HG03342 (cell line): ENCODE data around the gene IL23R.
"Not testable (repeated sequence)": the region's sequence is repeated elsewhere in the genome, so short reads cannot be mapped to it uniquely, and the experiment has no call there.

Source experiments
- ATAC-seq: cut with Tn5 transposase; IDR thresholded peaks from one replicate; pipeline ENCODE4 v1.9.1; 2021; ENCODE audit warnings: mild to moderate bottlenecking, moderate library complexity; ENCODE audit not compliant: unreplicated experiment

IL23R gene

GRCh38 chr1:67166196-67166595, at the start of gene IL23R:
Gene IL23R, plus strand, starts transcription at chr1:67166454. Its CDS starts 1,667 bp downstream, at chr1:67168121.
- ATAC-seq, result peak; percentile 86

- ATAC-seq, result no peak
These were observed 48.1 kb upstream of the IL23R start for GRCh38 chr1:67118191-67118590.

GRCh38 chr1:67118646-67119045, 47.6 kb upstream of the IL23R start:
- no peak for ATAC-seq

- ATAC-seq, result no peak
These were observed 45.2 kb upstream of the IL23R start for GRCh38 chr1:67120855-67121619.

GRCh38 chr1:67124455-67124854, 41.8 kb upstream of the IL23R start:
- ATAC-seq, result no peak

GRCh38 chr1:67126111-67126746, 40.0 kb upstream of the IL23R start:
- no peak for ATAC-seq

- no peak for ATAC-seq
These were observed 39.3 kb upstream of the IL23R start for GRCh38 chr1:67126974-67127373.

GRCh38 chr1:67130673-67131072, 35.6 kb upstream of the IL23R start:
- no peak for ATAC-seq

- ATAC-seq, result no peak
These were observed 33.1 kb upstream of the IL23R start for GRCh38 chr1:67133177-67133576.

GRCh38 chr1:67134695-67135094, 31.6 kb upstream of the IL23R start, which contains the start of gene C1orf141:
Gene C1orf141, minus strand, starts transcription at chr1:67134970. Its CDS starts 7,730 bp downstream, at chr1:67127240.
- no peak for ATAC-seq

- no peak for ATAC-seq
These were observed 30.9 kb upstream of the IL23R start for GRCh38 chr1:67135354-67135753.

GRCh38 chr1:67137307-67137753, 28.9 kb upstream of the IL23R start:
- no peak for ATAC-seq

GRCh38 chr1:67138813-67139499, 27.3 kb upstream of the IL23R start:
- ATAC-seq, result no peak

- no peak for ATAC-seq
These were observed 25.8 kb upstream of the IL23R start for GRCh38 chr1:67140460-67140859.

GRCh38 chr1:67141832-67142231, 24.4 kb upstream of the IL23R start:
- not testable (repeated sequence) for ATAC-seq

GRCh38 chr1:67142931-67143330, 23.3 kb upstream of the IL23R start:
- no peak for ATAC-seq

GRCh38 chr1:67143966-67144365, 22.3 kb upstream of the IL23R start:
- ATAC-seq, result no peak

- ATAC-seq, result no peak
These were observed 21.6 kb upstream of the IL23R start for GRCh38 chr1:67144696-67145095.

- ATAC-seq, result no peak
These were observed 20.2 kb upstream of the IL23R start for GRCh38 chr1:67146101-67146500.

GRCh38 chr1:67146539-67146938, 19.7 kb upstream of the IL23R start:
- ATAC-seq, result no peak

GRCh38 chr1:67147973-67148372, 18.3 kb upstream of the IL23R start:
- ATAC-seq, result not testable (repeated sequence)
